Measurements from ENCODE around the gene AFAP1. TPM values are rescaled to one million over a fixed set of nuclear protein-coding genes. Genes with fewer than 3 reads are reported as not detected.

Gene AFAP1
- total RNA-seq, 2 donors from 2014 or later: 18.2 to 22.5 TPM

DNA sequence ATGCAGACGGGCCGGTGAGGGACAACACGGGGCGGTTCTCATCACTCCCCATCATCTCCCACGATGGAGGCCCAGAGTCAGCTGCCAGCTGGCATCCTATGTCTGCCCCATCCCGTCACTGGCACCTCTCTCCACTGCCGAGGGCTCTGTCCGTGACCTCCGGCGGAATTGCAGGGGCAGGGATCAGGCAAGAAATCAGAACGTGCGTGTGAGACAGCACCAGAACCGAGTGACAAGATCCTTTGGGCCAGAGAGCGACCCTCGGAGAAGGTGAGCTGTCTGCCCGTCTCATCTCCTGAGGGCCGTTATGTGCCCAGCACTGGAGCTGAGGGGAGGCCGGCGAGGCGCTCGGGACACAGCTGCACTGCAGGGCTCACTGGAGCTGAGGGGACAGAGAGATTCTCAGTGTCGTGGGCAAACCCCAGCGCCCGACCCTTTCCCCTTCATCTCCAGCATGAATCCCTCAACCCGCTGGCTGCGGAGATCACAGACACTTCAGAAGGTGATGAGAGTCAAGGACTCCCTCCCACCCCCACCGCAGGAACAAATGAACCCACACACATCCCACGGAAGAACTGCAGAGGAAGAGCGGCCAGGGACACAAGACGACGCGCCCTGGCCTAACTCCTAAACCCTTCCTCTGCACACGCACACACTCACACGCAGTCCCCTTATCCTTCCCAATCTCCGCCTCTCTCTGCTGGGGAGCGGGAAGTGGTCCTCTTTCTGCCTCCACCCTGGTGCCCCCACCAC, 128.7 kb downstream of the AFAP1 start:
- Mint-ChIP-seq H3K27me3 (ENCODE audit: insufficient read depth) (no peaks in the 10 kb centered on the region), H3K9me3 (no peaks in the 10 kb centered on the region), H3K4me3 (no peak overlapping the region), H3K36me3 (ENCODE audit: low read depth) (peaks cover 52% of the 10 kb centered on the region), H3K27ac (no peak overlapping the region), H3K4me1 (peaks cover 10% of the 10 kb centered on the region)
- no peak overlapping the region for H3K4me3 ChIP-seq (ENCODE audit: low read length)
- peaks cover 6% of the 10 kb centered on the region for H3K4me1 ChIP-seq (ENCODE audit: control insufficient read depth, insufficient read depth, low read length)
- H3K27me3 ChIP-seq (ENCODE audit: control insufficient read depth, insufficient read depth, low read length, poor library complexity, severe bottlenecking): no peaks in the 10 kb centered on the region
- peaks cover 56% of the 10 kb centered on the region for H3K36me3 ChIP-seq (ENCODE audit: control insufficient read depth, insufficient read depth, low read length)
- no peak for DNase-seq
- 93 to 94% methylated on average over 10 to 36 of the region's 36 CpGs for WGBS, 2 experiments (ENCODE audit: insufficient coverage in 1 of 2, insufficient read length in 1 of 2)
- TF ChIP-seq, protein P1, sequence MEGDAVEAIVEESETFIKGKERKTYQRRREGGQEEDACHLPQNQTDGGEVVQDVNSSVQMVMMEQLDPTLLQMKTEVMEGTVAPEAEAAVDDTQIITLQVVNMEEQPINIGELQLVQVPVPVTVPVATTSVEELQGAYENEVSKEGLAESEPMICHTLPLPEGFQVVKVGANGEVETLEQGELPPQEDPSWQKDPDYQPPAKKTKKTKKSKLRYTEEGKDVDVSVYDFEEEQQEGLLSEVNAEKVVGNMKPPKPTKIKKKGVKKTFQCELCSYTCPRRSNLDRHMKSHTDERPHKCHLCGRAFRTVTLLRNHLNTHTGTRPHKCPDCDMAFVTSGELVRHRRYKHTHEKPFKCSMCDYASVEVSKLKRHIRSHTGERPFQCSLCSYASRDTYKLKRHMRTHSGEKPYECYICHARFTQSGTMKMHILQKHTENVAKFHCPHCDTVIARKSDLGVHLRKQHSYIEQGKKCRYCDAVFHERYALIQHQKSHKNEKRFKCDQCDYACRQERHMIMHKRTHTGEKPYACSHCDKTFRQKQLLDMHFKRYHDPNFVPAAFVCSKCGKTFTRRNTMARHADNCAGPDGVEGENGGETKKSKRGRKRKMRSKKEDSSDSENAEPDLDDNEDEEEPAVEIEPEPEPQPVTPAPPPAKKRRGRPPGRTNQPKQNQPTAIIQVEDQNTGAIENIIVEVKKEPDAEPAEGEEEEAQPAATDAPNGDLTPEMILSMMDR (conservative IDR thresholded peaks at IDR 0.05): no peak
- H3K9ac ChIP-seq (ENCODE audit: extremely low read depth, low read length, poor library complexity, severe bottlenecking): no peak overlapping the region
- peak overlapping the region; percentile 65 for H3K27ac ChIP-seq (ENCODE audit: low read depth, low read length)
- no peaks in the 10 kb centered on the region for H3K9me3 ChIP-seq (ENCODE audit: control insufficient read depth, low read length)

DNA sequence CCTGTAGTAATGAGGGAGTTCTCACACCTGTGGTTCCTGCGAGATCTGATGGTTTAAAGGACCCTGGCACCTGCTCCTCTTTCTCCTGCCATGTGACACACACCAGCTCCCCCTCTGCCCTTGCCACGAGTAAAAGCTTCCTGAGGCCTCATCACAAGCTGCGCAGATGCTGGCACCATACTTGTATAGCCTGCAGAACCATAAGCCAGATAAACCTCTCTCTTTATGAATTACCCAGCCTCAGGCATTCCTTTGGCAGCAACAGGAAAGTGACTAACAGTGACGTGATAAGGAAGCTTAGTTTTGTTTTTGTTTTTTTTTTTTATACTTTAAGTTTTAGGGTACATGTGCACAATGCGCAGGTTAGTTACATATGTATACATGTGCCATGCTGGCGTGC, 130.9 kb downstream of the AFAP1 start:
- Histone ChIP-seq H3K9ac (ENCODE audit: extremely low read depth, low read length, poor library complexity, severe bottlenecking) (no peak overlapping the region), H3K27me3 (ENCODE audit: control insufficient read depth, insufficient read depth, low read length, poor library complexity, severe bottlenecking) (no peaks in the 10 kb centered on the region), H3K4me1 (ENCODE audit: control insufficient read depth, insufficient read depth, low read length) (peaks cover 7% of the 10 kb centered on the region), H3K36me3 (ENCODE audit: control insufficient read depth, insufficient read depth, low read length) (peaks cover 37% of the 10 kb centered on the region), H3K4me3 (ENCODE audit: low read length) (no peak overlapping the region), H3K27ac (ENCODE audit: low read depth, low read length) (no peak overlapping the region), H3K9me3 (ENCODE audit: control insufficient read depth, low read length) (no peaks in the 10 kb centered on the region)
- TF ChIP-seq, protein P1 (conservative IDR thresholded peaks at IDR 0.05): no peak
- Mint-ChIP-seq H3K4me3 (no peak overlapping the region), H3K27ac (no peak overlapping the region), H3K27me3 (ENCODE audit: insufficient read depth) (no peaks in the 10 kb centered on the region), H3K36me3 (ENCODE audit: low read depth) (peaks cover 33% of the 10 kb centered on the region), H3K4me1 (peaks cover 15% of the 10 kb centered on the region), H3K9me3 (no peaks in the 10 kb centered on the region)
- no peak for DNase-seq
- WGBS, 2 experiments (ENCODE audit: insufficient coverage in 1 of 2, insufficient read length in 1 of 2): 96 to 98% methylated on average over 4 to 6 of the region's 6 CpGs

DNA sequence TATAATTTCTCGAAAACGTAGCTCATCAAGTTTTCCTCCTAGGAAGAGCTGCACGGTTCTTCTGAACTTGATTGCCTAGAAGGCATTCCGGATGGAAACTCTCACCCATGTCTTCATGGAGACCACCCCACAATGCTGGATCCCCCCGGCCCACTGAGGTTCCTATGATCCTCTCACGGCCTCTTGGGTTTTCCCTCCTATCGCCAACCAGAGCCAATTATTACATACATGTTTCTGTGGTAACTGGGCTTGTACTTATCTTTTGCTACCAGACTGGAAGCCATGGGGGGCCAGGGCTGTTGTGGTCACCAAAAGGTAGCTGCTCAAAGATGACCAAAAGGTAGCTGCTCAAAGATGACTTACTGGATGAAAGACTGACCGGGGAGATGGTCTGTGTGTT, 131.5 kb downstream of the AFAP1 start:
- peaks cover 33% of the 10 kb centered on the region for H3K36me3 Mint-ChIP-seq (ENCODE audit: low read depth)
- no peak for DNase-seq
- Histone ChIP-seq H3K36me3 (ENCODE audit: control insufficient read depth, insufficient read depth, low read length) (peaks cover 32% of the 10 kb centered on the region), H3K27ac (ENCODE audit: low read depth, low read length) (no peak overlapping the region), H3K4me3 (ENCODE audit: low read length) (no peak overlapping the region), H3K27me3 (ENCODE audit: control insufficient read depth, insufficient read depth, low read length, poor library complexity, severe bottlenecking) (no peaks in the 10 kb centered on the region), H3K4me1 (ENCODE audit: control insufficient read depth, insufficient read depth, low read length) (peaks cover 7% of the 10 kb centered on the region), H3K9ac (ENCODE audit: extremely low read depth, low read length, poor library complexity, severe bottlenecking) (no peak overlapping the region), H3K9me3 (ENCODE audit: control insufficient read depth, low read length) (no peaks in the 10 kb centered on the region)
- H3K4me3 Mint-ChIP-seq: no peak overlapping the region
- H3K27me3 Mint-ChIP-seq (ENCODE audit: insufficient read depth): no peaks in the 10 kb centered on the region
- TF ChIP-seq, protein P1 (conservative IDR thresholded peaks at IDR 0.05): no peak
- peaks cover 15% of the 10 kb centered on the region for H3K4me1 Mint-ChIP-seq
- WGBS, 2 experiments (ENCODE audit: insufficient coverage in 1 of 2, insufficient read length in 1 of 2): 93 to 97% methylated on average over 4 to 8 of the region's 8 CpGs
- H3K9me3 Mint-ChIP-seq: no peaks in the 10 kb centered on the region
- no peak overlapping the region for H3K27ac Mint-ChIP-seq
